Esophagus muscularis mucosa (tissue), 4 donors: Measurements from ENCODE around the gene TEX101. TPM values are rescaled to one million over a fixed set of nuclear protein-coding genes. Genes with fewer than 3 reads are reported as not detected.

Experiments used
- DNase-seq: peaks from one replicate; pipeline ENCODE4 v3.0.0-alpha.2; 2017; ENCODE audit errors: extremely low spot score
- H3K27ac ChIP-seq, 4 donors: fragments of 200-600 bp; sonication (generic); replicated peaks in 1 of 4; 1 replicate in 3 of 4; 2 replicates in 1 of 4; pipeline ENCODE4 v1.5.1; 2016 to 2019; ENCODE audit warnings: mild to moderate bottlenecking in 1 of 4
- H3K27me3 ChIP-seq, 4 donors: fragments of 200-600 bp; sonication (generic); one replicate each; pipeline versions ENCODE4 v1.5.1 to v1.6.0; 2016 to 2019
- H3K36me3 ChIP-seq, 4 donors: fragments of 200-600 bp; sonication (generic); one replicate each; pipeline ENCODE4 v1.5.1; 2016 to 2019
- H3K4me1 ChIP-seq, 4 donors: fragments of 200-600 bp; sonication (generic); one replicate each; pipeline ENCODE4 v1.5.1; 2016 to 2019
- H3K4me3 ChIP-seq, 4 donors: fragments of 200-600 bp; sonication (generic); 1 replicate in 2 of 4; 2 replicates in 2 of 4; pipeline ENCODE4 v1.5.1; 2016 to 2019; ENCODE audit warnings: mild to moderate bottlenecking in 4 of 4, moderate library complexity in 1 of 4
- H3K9me3 ChIP-seq, 4 donors: fragments of 200-600 bp; sonication (generic); 1 replicate in 3 of 4; 2 replicates in 1 of 4; pipeline ENCODE4 v1.5.1; 2016 to 2019
- EP300 ChIP-seq: sonication (generic); formaldehyde crosslinking; IDR thresholded peaks from one replicate; pipeline ENCODE4 v1.6.1; 2017; ENCODE audit warnings: antibody characterized with exemption
- POLR2A ChIP-seq: fragments of 450-650 bp; IDR thresholded peaks from one replicate; pipeline ENCODE4 v1.6.1; 2017; ENCODE audit warnings: antibody characterized with exemption, moderate library complexity, mild to moderate bottlenecking, low read depth
- POLR2AphosphoS5 ChIP-seq, 2 donors: sonication (generic); formaldehyde crosslinking; IDR thresholded peaks; one replicate each; pipeline ENCODE4 v1.6.1; 2017; ENCODE audit warnings: antibody characterized with exemption in 2 of 2
- WGBS: methylation state at CpG from one replicate; pipeline ENCODE4 v1.1.5; 2018; 5-methylcytosine and 5-hydroxymethylcytosine counted together
- intact Hi-C: fragments of 100-400 bp; cut with DNase I; formaldehyde crosslinking; loops from one replicate; pipeline ENCODE4 v1.15.1; 2023
- total RNA-seq, 4 donors: library from RNA; depleted of rRNA; stranded (reverse); fragments of >200 nt; gene quantifications; one replicate each; pipeline versions ENCODE4 v1.1.0 to v1.2.1, GENCODE V29; 2016
- TF ChIP-seq, protein P1 (sequence below), 3 experiments: fragments of 200-600 bp in 2 of 3; fragments of 450-650 bp in 1 of 3; sonication (generic) in 2 of 3; IDR thresholded peaks; one replicate each; pipeline ENCODE4 v1.5.1; 2017 to 2019; ENCODE audit warnings: antibody characterized with exemption in 3 of 3, mild to moderate bottlenecking in 2 of 3, moderate library complexity in 1 of 3

Gene TEX101
- total RNA-seq, 4 donors from 2014 or later = not detected

GRCh38 chr19:43444531-43445287 lies 30.0 kb downstream of the TEX101 start:
- Histone ChIP-seq H3K4me3 (no peak overlapping the region), H3K27me3 (no peaks in the 10 kb centered on the region), H3K27ac (no peak overlapping the region), H3K36me3 (no peaks in the 10 kb centered on the region), H3K9me3 (no peaks in the 10 kb centered on the region), H3K4me1 (peaks cover 0 to 7% (median 3%) of the 10 kb centered on the region in 4 donors)
- WGBS = 76% methylated on average over 13 of the region's 15 CpGs
- no peak for DNase-seq
- TF ChIP-seq, protein P1, sequence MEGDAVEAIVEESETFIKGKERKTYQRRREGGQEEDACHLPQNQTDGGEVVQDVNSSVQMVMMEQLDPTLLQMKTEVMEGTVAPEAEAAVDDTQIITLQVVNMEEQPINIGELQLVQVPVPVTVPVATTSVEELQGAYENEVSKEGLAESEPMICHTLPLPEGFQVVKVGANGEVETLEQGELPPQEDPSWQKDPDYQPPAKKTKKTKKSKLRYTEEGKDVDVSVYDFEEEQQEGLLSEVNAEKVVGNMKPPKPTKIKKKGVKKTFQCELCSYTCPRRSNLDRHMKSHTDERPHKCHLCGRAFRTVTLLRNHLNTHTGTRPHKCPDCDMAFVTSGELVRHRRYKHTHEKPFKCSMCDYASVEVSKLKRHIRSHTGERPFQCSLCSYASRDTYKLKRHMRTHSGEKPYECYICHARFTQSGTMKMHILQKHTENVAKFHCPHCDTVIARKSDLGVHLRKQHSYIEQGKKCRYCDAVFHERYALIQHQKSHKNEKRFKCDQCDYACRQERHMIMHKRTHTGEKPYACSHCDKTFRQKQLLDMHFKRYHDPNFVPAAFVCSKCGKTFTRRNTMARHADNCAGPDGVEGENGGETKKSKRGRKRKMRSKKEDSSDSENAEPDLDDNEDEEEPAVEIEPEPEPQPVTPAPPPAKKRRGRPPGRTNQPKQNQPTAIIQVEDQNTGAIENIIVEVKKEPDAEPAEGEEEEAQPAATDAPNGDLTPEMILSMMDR (IDR thresholded peaks at IDR 0.05) = no peak
- TF ChIP-seq EP300 (no peak), POLR2A (no peak), POLR2AphosphoS5 (IDR thresholded peaks at IDR 0.05) (no peak)
- intact Hi-C loops = no loop called here

GRCh38 chr19:43445426-43445825 lies 30.7 kb downstream of the TEX101 start:
- no peaks in the 10 kb centered on the region for H3K9me3 ChIP-seq
- TF ChIP-seq EP300 (no peak), POLR2AphosphoS5 (IDR thresholded peaks at IDR 0.05) (no peak), POLR2A (no peak)
- TF ChIP-seq, protein P1 (IDR thresholded peaks at IDR 0.05) = no peak
- no peaks in the 10 kb centered on the region for H3K27me3 ChIP-seq
- H3K36me3 ChIP-seq = no peaks in the 10 kb centered on the region
- WGBS = 89% methylated on average over 2 of the region's 2 CpGs
- no peak overlapping the region for H3K4me3 ChIP-seq
- H3K27ac ChIP-seq = no peak overlapping the region
- DNase-seq = no peak
- intact Hi-C loops = no loop called here
- H3K4me1 ChIP-seq = peaks cover 0 to 7% (median 3%) of the 10 kb centered on the region in 4 donors

DNA sequence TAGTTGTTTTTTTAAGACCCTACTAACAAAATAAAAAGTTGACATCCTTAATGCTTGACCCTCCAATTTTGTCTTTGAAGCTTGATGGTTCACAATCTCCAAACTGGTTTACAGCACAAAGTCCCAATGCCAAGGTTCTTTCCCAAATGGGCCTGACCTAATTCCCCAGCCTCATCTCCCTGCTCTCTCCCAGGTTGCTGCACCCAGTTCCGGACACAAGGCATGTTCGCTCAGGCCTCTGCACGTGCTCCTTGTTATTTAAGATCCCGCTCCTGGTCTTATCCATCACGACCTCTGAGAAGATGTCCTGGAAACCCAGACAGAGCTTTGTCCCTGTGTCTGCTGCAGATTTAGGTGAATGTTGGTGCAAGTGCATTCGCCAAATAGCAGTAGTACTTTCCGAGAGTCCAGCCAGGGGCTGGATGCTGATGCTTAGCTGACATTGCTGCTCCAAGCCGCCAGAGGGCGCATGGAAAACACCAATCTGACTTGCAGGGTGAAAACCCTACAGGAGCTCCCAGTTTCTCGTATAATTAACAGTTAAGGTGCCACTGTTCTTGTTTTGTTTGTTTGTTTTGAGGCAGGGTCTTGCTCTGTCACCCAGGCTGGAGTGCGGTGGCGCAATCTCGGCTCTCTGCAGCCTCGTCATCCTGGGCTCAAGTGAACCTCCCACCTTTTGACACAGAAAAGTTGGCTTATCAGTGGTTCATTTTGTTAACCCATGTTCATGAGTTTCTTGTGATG lies 32.2 kb downstream of the TEX101 start:
- intact Hi-C loops = loop anchor here (1.0 kb wide), 1 partner anchor 72 kb away; no protein-coding TSS in a partner anchor
- no peak overlapping the region for H3K27ac ChIP-seq
- DNase-seq = no peak
- peaks cover 0 to 7% (median 3%) of the 10 kb centered on the region in 4 donors for H3K4me1 ChIP-seq
- no peaks in the 10 kb centered on the region for H3K9me3 ChIP-seq
- TF ChIP-seq, protein P1 (IDR thresholded peaks at IDR 0.05) = peak; percentile 93 to 98 (median 96)
- TF ChIP-seq POLR2AphosphoS5 (IDR thresholded peaks at IDR 0.05) (peak in 1 of 2 donors; percentile 33), EP300 (no peak)
- no peaks in the 10 kb centered on the region for H3K27me3 ChIP-seq
- WGBS = 31% methylated on average over 11 of the region's 14 CpGs
- H3K4me3 ChIP-seq = no peak overlapping the region
- no peaks in the 10 kb centered on the region for H3K36me3 ChIP-seq

GRCh38 chr19:43447655-43448054 lies 33.0 kb downstream of the TEX101 start:
- 92% methylated on average over 9 of the region's 9 CpGs for WGBS
- TF ChIP-seq, protein P1 (IDR thresholded peaks at IDR 0.05) = no peak
- no peak for TF ChIP-seq POLR2A
- TF ChIP-seq EP300 = no peak
- TF ChIP-seq POLR2AphosphoS5 (IDR thresholded peaks at IDR 0.05) = no peak
- intact Hi-C loops = loop anchor here (1.0 kb wide), 1 partner anchor 72 kb away; no protein-coding TSS in a partner anchor
- Histone ChIP-seq H3K9me3 (no peaks in the 10 kb centered on the region), H3K27me3 (no peaks in the 10 kb centered on the region), H3K4me3 (no peak overlapping the region), H3K4me1 (peaks cover 0 to 7% (median 3%) of the 10 kb centered on the region in 4 donors), H3K36me3 (no peaks in the 10 kb centered on the region), H3K27ac (no peak overlapping the region)
- DNase-seq = no peak
